ENCODE results near the gene CD200R1L.

Gene CD200R1L

GRCh38 chr3:112811131-112811884 lies 35.4 kb downstream of the CD200R1L start:
- H3K27me3 ChIP-seq (ENCODE audit: control insufficient read depth, insufficient read depth, low read length, poor library complexity, severe bottlenecking): no peaks in the 10 kb centered on the region
- no peaks in the 10 kb centered on the region for H3K4me1 ChIP-seq (ENCODE audit: control insufficient read depth, insufficient read depth, low read length)
- 95% methylated on average over 4 of the region's 4 CpGs for WGBS, 2 experiments
- no peaks in the 10 kb centered on the region for H3K9me3 ChIP-seq (ENCODE audit: control insufficient read depth, low read length)
- H3K36me3 ChIP-seq (ENCODE audit: control insufficient read depth, insufficient read depth, low read length): no peaks in the 10 kb centered on the region
- no peak overlapping the region for H3K27ac ChIP-seq (ENCODE audit: insufficient read depth, low read depth, low read length, poor library complexity, severe bottlenecking)
- no peak overlapping the region for H3K4me3 ChIP-seq (ENCODE audit: insufficient read depth, low read depth, low read length)

DNA sequence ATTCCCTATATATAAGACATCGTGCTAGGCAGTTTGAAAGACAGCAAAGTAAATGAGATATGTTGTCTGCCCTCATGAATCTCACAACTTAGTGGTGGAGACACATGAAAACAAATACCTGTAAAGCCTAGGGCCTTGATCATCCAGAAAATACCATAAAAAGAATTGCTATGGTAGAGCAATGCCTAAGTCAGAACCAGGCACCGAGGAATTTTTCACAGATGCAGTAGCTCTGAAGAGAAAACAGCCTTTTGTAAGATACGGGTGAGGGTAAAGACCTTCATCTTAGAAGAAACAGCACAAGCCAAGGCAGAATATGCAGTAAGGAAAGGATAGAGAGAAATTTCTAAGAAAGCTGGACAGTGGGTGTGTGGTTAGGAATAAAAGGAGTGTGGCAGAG lies 36.1 kb downstream of the CD200R1L start:
- Histone ChIP-seq H3K9me3 (ENCODE audit: control insufficient read depth, low read length) (no peaks in the 10 kb centered on the region), H3K4me1 (ENCODE audit: control insufficient read depth, insufficient read depth, low read length) (no peaks in the 10 kb centered on the region), H3K27ac (ENCODE audit: insufficient read depth, low read depth, low read length, poor library complexity, severe bottlenecking) (no peak overlapping the region), H3K27me3 (ENCODE audit: control insufficient read depth, insufficient read depth, low read length, poor library complexity, severe bottlenecking) (no peaks in the 10 kb centered on the region), H3K4me3 (ENCODE audit: insufficient read depth, low read depth, low read length) (no peak overlapping the region), H3K36me3 (ENCODE audit: control insufficient read depth, insufficient read depth, low read length) (no peaks in the 10 kb centered on the region)
- 93 to 95% methylated on average over 2 to 3 of the region's 3 CpGs for WGBS, 2 experiments

DNA sequence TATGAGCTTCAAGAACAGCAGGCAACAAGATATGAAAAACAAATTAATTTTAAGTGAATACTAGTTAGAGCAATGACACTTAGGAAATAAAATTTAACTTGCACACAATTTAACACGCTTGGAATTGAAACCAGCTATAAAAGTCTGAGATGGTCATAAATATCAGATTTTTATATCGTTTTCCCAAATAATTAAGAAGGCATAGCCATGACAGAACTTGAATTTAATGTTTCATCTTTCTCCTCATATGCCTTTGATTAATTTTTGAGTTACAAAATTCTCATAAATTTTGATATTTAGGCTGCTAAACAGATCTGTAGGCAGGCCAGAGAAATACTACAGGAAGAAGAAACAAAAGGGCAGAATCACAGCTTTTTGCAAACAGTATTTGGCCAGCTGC lies 38.5 kb downstream of the CD200R1L start:
- 90 to 97% methylated on average over 2 of the region's 2 CpGs for WGBS, 2 experiments
- Histone ChIP-seq H3K4me3 (ENCODE audit: insufficient read depth, low read depth, low read length) (no peak overlapping the region), H3K4me1 (ENCODE audit: control insufficient read depth, insufficient read depth, low read length) (no peaks in the 10 kb centered on the region), H3K36me3 (ENCODE audit: control insufficient read depth, insufficient read depth, low read length) (no peaks in the 10 kb centered on the region), H3K27me3 (ENCODE audit: control insufficient read depth, insufficient read depth, low read length, poor library complexity, severe bottlenecking) (no peaks in the 10 kb centered on the region), H3K27ac (ENCODE audit: insufficient read depth, low read depth, low read length, poor library complexity, severe bottlenecking) (no peak overlapping the region), H3K9me3 (ENCODE audit: control insufficient read depth, low read length) (no peaks in the 10 kb centered on the region)

DNA sequence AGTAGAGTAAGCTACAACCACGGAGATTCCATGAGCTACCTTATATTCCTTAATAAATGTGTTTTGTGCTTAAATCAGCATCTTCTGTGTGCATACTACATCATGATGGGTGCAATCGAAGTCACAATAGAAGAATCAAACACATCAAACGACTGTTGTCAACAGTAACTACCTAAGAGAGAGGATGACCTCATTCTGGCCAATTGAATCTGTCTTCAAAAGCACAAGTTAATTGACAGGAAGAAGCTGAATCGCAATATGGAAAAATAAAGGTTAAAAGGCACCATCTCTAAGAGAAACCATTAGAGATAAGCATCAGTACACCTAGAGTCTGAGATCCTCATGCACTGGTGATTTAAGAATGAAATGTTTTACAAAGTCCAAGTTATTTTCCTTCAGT lies 39.0 kb downstream of the CD200R1L start:
- Histone ChIP-seq H3K27me3 (ENCODE audit: control insufficient read depth, insufficient read depth, low read length, poor library complexity, severe bottlenecking) (no peaks in the 10 kb centered on the region), H3K4me1 (ENCODE audit: control insufficient read depth, insufficient read depth, low read length) (no peaks in the 10 kb centered on the region), H3K9me3 (ENCODE audit: control insufficient read depth, low read length) (no peaks in the 10 kb centered on the region), H3K36me3 (ENCODE audit: control insufficient read depth, insufficient read depth, low read length) (no peaks in the 10 kb centered on the region), H3K27ac (ENCODE audit: insufficient read depth, low read depth, low read length, poor library complexity, severe bottlenecking) (no peak overlapping the region), H3K4me3 (ENCODE audit: insufficient read depth, low read depth, low read length) (no peak overlapping the region)
- 74 to 79% methylated on average over 4 of the region's 4 CpGs for WGBS, 2 experiments

- H3K4me1 ChIP-seq (ENCODE audit: control insufficient read depth, insufficient read depth, low read length): no peaks in the 10 kb centered on the region
- no peak overlapping the region for H3K27ac ChIP-seq (ENCODE audit: insufficient read depth, low read depth, low read length, poor library complexity, severe bottlenecking)
- H3K9me3 ChIP-seq (ENCODE audit: control insufficient read depth, low read length): no peaks in the 10 kb centered on the region
- WGBS, 2 experiments: 86% methylated on average over 5 of the region's 5 CpGs
- H3K36me3 ChIP-seq (ENCODE audit: control insufficient read depth, insufficient read depth, low read length): no peaks in the 10 kb centered on the region
- no peaks in the 10 kb centered on the region for H3K27me3 ChIP-seq (ENCODE audit: control insufficient read depth, insufficient read depth, low read length, poor library complexity, severe bottlenecking)
- H3K4me3 ChIP-seq (ENCODE audit: insufficient read depth, low read depth, low read length): no peak overlapping the region
Measured at GRCh38 chr3:112806903-112807302, 39.8 kb downstream of the CD200R1L start.

GRCh38 chr3:112805126-112805525 lies 41.5 kb downstream of the CD200R1L start:
- Histone ChIP-seq H3K27me3 (ENCODE audit: control insufficient read depth, insufficient read depth, low read length, poor library complexity, severe bottlenecking) (no peaks in the 10 kb centered on the region), H3K9me3 (ENCODE audit: control insufficient read depth, low read length) (no peaks in the 10 kb centered on the region), H3K36me3 (ENCODE audit: control insufficient read depth, insufficient read depth, low read length) (no peaks in the 10 kb centered on the region), H3K27ac (ENCODE audit: insufficient read depth, low read depth, low read length, poor library complexity, severe bottlenecking) (no peak overlapping the region), H3K4me1 (ENCODE audit: control insufficient read depth, insufficient read depth, low read length) (no peaks in the 10 kb centered on the region), H3K4me3 (ENCODE audit: insufficient read depth, low read depth, low read length) (no peak overlapping the region)
- 97 to 98% methylated on average over 4 to 5 of the region's 5 CpGs for WGBS, 2 experiments

DNA sequence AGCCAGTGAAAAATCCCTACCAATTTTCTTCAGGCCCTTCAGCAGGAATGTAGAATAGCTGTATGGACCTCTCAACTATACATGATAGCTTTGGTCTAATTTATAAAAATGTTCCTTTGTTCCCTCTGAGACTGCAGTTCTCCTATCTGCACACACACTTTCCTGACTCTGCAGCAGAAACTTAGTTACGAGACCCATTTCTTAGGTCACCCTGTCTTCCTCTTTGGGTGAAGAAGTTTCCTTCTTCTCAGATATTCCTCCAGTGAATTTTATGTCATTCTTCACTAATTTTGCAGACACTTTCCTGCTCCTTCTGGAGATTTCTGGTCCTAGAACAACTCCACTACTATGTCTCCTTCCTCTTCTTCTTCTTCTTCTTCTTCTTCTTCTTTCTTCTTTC lies 42.6 kb downstream of the CD200R1L start:
- 89 to 100% methylated on average over 1 of the region's 1 CpG for WGBS, 2 experiments
- H3K27ac ChIP-seq (ENCODE audit: insufficient read depth, low read depth, low read length, poor library complexity, severe bottlenecking): no peak overlapping the region
- H3K9me3 ChIP-seq (ENCODE audit: control insufficient read depth, low read length): no peaks in the 10 kb centered on the region
- no peak overlapping the region for H3K4me3 ChIP-seq (ENCODE audit: insufficient read depth, low read depth, low read length)
- H3K27me3 ChIP-seq (ENCODE audit: control insufficient read depth, insufficient read depth, low read length, poor library complexity, severe bottlenecking): no peaks in the 10 kb centered on the region
- H3K36me3 ChIP-seq (ENCODE audit: control insufficient read depth, insufficient read depth, low read length): no peaks in the 10 kb centered on the region
- no peaks in the 10 kb centered on the region for H3K4me1 ChIP-seq (ENCODE audit: control insufficient read depth, insufficient read depth, low read length)

DNA sequence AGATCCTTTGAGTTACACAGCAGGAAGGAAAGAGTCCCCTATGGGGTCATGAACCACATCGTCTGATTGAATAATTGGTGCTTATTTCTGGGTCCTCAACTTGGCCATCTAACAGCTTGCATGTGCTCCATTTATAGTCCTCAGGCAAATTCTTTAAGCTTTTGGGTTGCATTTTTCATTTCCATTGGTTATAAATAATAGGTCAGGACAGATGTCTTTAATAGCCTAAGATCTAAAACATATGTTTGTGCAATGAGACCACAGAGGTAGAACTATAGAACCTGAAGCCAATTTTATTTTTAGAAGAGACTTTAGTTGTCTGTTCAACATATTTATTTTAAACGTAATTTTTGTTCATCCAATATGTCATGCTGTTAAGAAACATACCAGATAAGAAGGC lies 43.2 kb downstream of the CD200R1L start:
- 86 to 91% methylated on average over 2 of the region's 2 CpGs for WGBS, 2 experiments
- Histone ChIP-seq H3K4me1 (ENCODE audit: control insufficient read depth, insufficient read depth, low read length) (no peaks in the 10 kb centered on the region), H3K4me3 (ENCODE audit: insufficient read depth, low read depth, low read length) (no peak overlapping the region), H3K27ac (ENCODE audit: insufficient read depth, low read depth, low read length, poor library complexity, severe bottlenecking) (no peak overlapping the region), H3K9me3 (ENCODE audit: control insufficient read depth, low read length) (no peaks in the 10 kb centered on the region), H3K36me3 (ENCODE audit: control insufficient read depth, insufficient read depth, low read length) (no peaks in the 10 kb centered on the region), H3K27me3 (ENCODE audit: control insufficient read depth, insufficient read depth, low read length, poor library complexity, severe bottlenecking) (no peaks in the 10 kb centered on the region)

GRCh38 chr3:112802338-112802737 lies 44.3 kb downstream of the CD200R1L start:
- H3K27ac ChIP-seq (ENCODE audit: insufficient read depth, low read depth, low read length, poor library complexity, severe bottlenecking): no peak overlapping the region
- H3K36me3 ChIP-seq (ENCODE audit: control insufficient read depth, insufficient read depth, low read length): no peaks in the 10 kb centered on the region
- H3K4me1 ChIP-seq (ENCODE audit: control insufficient read depth, insufficient read depth, low read length): no peaks in the 10 kb centered on the region
- no peaks in the 10 kb centered on the region for H3K9me3 ChIP-seq (ENCODE audit: control insufficient read depth, low read length)
- H3K4me3 ChIP-seq (ENCODE audit: insufficient read depth, low read depth, low read length): no peak overlapping the region
- H3K27me3 ChIP-seq (ENCODE audit: control insufficient read depth, insufficient read depth, low read length, poor library complexity, severe bottlenecking): no peaks in the 10 kb centered on the region

DNA sequence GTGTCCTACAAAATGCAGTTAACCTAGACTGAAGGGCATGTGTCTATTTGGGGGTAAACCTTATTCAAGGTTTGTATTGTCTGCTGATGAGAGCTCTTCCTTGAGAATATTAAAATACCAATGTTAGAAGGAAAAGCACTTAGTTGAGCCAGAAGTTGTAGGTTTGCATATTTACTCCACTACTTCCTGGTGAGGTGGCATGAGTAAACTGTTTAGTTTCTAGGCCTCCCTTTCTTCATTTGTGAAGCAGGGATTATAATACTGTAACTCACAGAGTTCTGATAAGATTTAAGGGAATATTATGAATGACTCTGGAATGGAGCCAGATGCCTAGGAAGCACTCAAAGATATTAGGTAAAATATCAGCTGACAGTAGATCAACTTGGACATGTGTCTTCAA lies 46.7 kb downstream of the CD200R1L start:
- H3K27me3 ChIP-seq (ENCODE audit: control insufficient read depth, insufficient read depth, low read length, poor library complexity, severe bottlenecking): no peaks in the 10 kb centered on the region
- H3K4me1 ChIP-seq (ENCODE audit: control insufficient read depth, insufficient read depth, low read length): no peaks in the 10 kb centered on the region
- H3K9me3 ChIP-seq (ENCODE audit: control insufficient read depth, low read length): no peaks in the 10 kb centered on the region
- no peaks in the 10 kb centered on the region for H3K36me3 ChIP-seq (ENCODE audit: control insufficient read depth, insufficient read depth, low read length)
- no peak overlapping the region for H3K27ac ChIP-seq (ENCODE audit: insufficient read depth, low read depth, low read length, poor library complexity, severe bottlenecking)
- no peak overlapping the region for H3K4me3 ChIP-seq (ENCODE audit: insufficient read depth, low read depth, low read length)
